Stomach (tissue), 9 donors: ENCODE results near the gene HRH1. TPM values are rescaled to one million over a fixed set of nuclear protein-coding genes. Genes with fewer than 3 reads are reported as not detected.
A peak's percentile ranks its signal among the peaks of the same experiment; 100 is the strongest.

ENCODE experiments used
- DNase-seq, 2 donors: peaks; one replicate each; pipeline versions ENCODE4 v3.0.0 to v3.0.0-alpha.2; 2013 to 2019
- H3K27ac ChIP-seq, 5 donors: fragments of 200-600 bp in 4 of 5; sonication (generic) in 4 of 5; one replicate each; pipeline ENCODE4 v1.5.1; 2013 to 2019; ENCODE audit warnings: mild to moderate bottlenecking in 1 of 5, moderate library complexity in 1 of 5
- H3K27me3 ChIP-seq, 3 donors: fragments of 200-600 bp; sonication (generic); one replicate each; pipeline ENCODE4 v1.5.1; 2017 to 2019; ENCODE audit warnings: mixed run types in 1 of 3
- H3K36me3 ChIP-seq, 4 donors: fragments of 200-600 bp; sonication (generic); 1 replicate in 3 of 4; 2 replicates in 1 of 4; pipeline ENCODE4 v1.5.1; 2016 to 2019
- H3K4me1 ChIP-seq, 4 donors: fragments of 200-600 bp; sonication (generic); one replicate each; pipeline ENCODE4 v1.5.1; 2016 to 2019
- H3K4me3 ChIP-seq, 4 donors: fragments of 200-600 bp; sonication (generic) in 3 of 4; one replicate each; pipeline ENCODE4 v1.5.1; 2016 to 2019; ENCODE audit warnings: mild to moderate bottlenecking in 1 of 4
- H3K9me3 ChIP-seq, 4 donors: fragments of 200-600 bp; sonication (generic); one replicate each; pipeline ENCODE4 v1.5.1; 2016 to 2019
- CTCF ChIP-seq, 7 experiments: fragments of 450-650 bp in 4 of 7; fragments of 200-600 bp in 3 of 7; sonication (generic) in 3 of 7; IDR thresholded peaks; one replicate each; pipeline ENCODE4 v1.5.1; 2016 to 2019; ENCODE audit warnings: antibody characterized with exemption in 7 of 7, control low read depth in 2 of 7, mild to moderate bottlenecking in 1 of 7
- EP300 ChIP-seq: sonication (generic); formaldehyde crosslinking; IDR thresholded peaks from one replicate; pipeline ENCODE4 v1.6.1; 2017; ENCODE audit warnings: antibody characterized with exemption
- POLR2A ChIP-seq, 4 donors: fragments of 450-650 bp; IDR thresholded peaks; one replicate each; pipeline ENCODE4 v1.6.1; 2016; ENCODE audit warnings: antibody characterized with exemption in 4 of 4, control low read depth in 2 of 4, mild to moderate bottlenecking in 1 of 4, moderate library complexity in 1 of 4
- POLR2AphosphoS5 ChIP-seq, 3 donors: sonication (generic); formaldehyde crosslinking; IDR thresholded peaks; one replicate each; pipeline ENCODE4 v1.6.1; 2016; ENCODE audit warnings: antibody characterized with exemption in 3 of 3
- WGBS, 5 donors: extraction: QIAGEN DNeasy Blood & Tissue Kit in 3 of 5; methylation state at CpG; one replicate each; pipeline versions ENCODE4 v1.1.5 to v1.1.7; 2013 to 2018; 5-methylcytosine and 5-hydroxymethylcytosine counted together
- intact Hi-C: fragments of 100-400 bp; cut with DNase I; formaldehyde crosslinking; loops from one replicate; pipeline ENCODE4 v1.15.1; 2023; ENCODE audit warnings: low total_unique reads
- polyA plus RNA-seq, 3 donors: library from polyadenylated mRNA; stranded (reverse); fragments of 200-250 nt; gene quantifications; one replicate each; pipeline ENCODE4 v1.2.3, GENCODE V29; 2013
- total RNA-seq, 5 donors: library from RNA; depleted of rRNA; stranded (reverse); fragments of >200 nt; gene quantifications; one replicate each; pipeline versions ENCODE4 v1.1.0 to v1.2.3, GENCODE V29; 2014 to 2016
- donor health status: healthy with polysubstance abuse.
- donor health status: Bipolar disorder and iron deficiency.
- donor health status: healthy.

HRH1 gene
- total and polyA plus RNA-seq, 8 donors, result under 0.01 to 5.0 (median 0.37) TPM; not detected in 1

GRCh38 chr3:11198495-11198894, 44.2 kb downstream of the HRH1 start:
- Histone ChIP-seq H3K27ac (no peak overlapping the region), H3K36me3 (no peaks in the 10 kb centered on the region), H3K9me3 (peaks cover 0 to 5% (median under 1%) of the 10 kb centered on the region in 4 donors), H3K4me1 (peaks cover 0 to 21% (median 15%) of the 10 kb centered on the region in 4 donors), H3K27me3 (peaks cover 0 to 16% (median 0%) of the 10 kb centered on the region in 3 donors), H3K4me3 (no peak overlapping the region)
- TF ChIP-seq EP300 (no peak), CTCF (IDR thresholded peaks at IDR 0.05) (no peak), POLR2AphosphoS5 (IDR thresholded peaks at IDR 0.05) (no peak), POLR2A (IDR thresholded peaks at IDR 0.05) (no peak)
- intact Hi-C loops, result no loop called here
- 53 to 75% (median 70%) methylated on average over 4 of the region's 4 CpGs for WGBS, 5 donors
- DNase-seq, result no peak

- no peak for TF ChIP-seq POLR2A (IDR thresholded peaks at IDR 0.05)
- TF ChIP-seq CTCF (IDR thresholded peaks at IDR 0.05), result no peak
- TF ChIP-seq EP300, result no peak
- TF ChIP-seq POLR2AphosphoS5 (IDR thresholded peaks at IDR 0.05), result no peak
- Histone ChIP-seq H3K27ac (peak overlapping the region in 2 of 5 donors; percentile 32 to 48), H3K36me3 (no peaks in the 10 kb centered on the region), H3K4me3 (no peak overlapping the region), H3K4me1 (peaks cover 0 to 19% (median 12%) of the 10 kb centered on the region in 4 donors), H3K9me3 (peaks cover 0 to 5% (median 0%) of the 10 kb centered on the region in 4 donors), H3K27me3 (peaks cover 0 to 16% (median 0%) of the 10 kb centered on the region in 3 donors)
- DNase-seq, result no peak
- intact Hi-C loops, result no loop called here
- 80 to 89% (median 88%) methylated on average over 5 of the region's 5 CpGs for whole genome bisulfite sequencing, 5 donors
Measured at GRCh38 chr3:11199902-11200845, 45.9 kb downstream of the HRH1 start.

- H3K27ac ChIP-seq, result peak overlapping the region in 3 of 5 donors; percentile 27 to 58 (median 48)
- TF ChIP-seq EP300, result no peak
- TF ChIP-seq POLR2A (IDR thresholded peaks at IDR 0.05), result no peak
- no peak for TF ChIP-seq POLR2AphosphoS5 (IDR thresholded peaks at IDR 0.05)
- TF ChIP-seq CTCF (IDR thresholded peaks at IDR 0.05), result no peak
- H3K36me3 ChIP-seq, result no peaks in the 10 kb centered on the region
- peaks cover 0 to 7% (median under 1%) of the 10 kb centered on the region in 4 donors for H3K4me1 ChIP-seq
- H3K4me3 ChIP-seq, result no peak overlapping the region
- peaks cover 0 to 10% (median 0%) of the 10 kb centered on the region in 3 donors for H3K27me3 ChIP-seq
- 55 to 65% (median 61%) methylated on average over 7 of the region's 7 CpGs for WGBS, 5 donors
- intact Hi-C loops, result no loop called here
- H3K9me3 ChIP-seq, result peaks cover 0 to 5% (median 0%) of the 10 kb centered on the region in 4 donors
- no peak for DNase-seq
Measured at GRCh38 chr3:11201251-11202019, 47.1 kb downstream of the HRH1 start.

- Histone ChIP-seq H3K4me3 (no peak overlapping the region), H3K36me3 (no peaks in the 10 kb centered on the region), H3K27me3 (peaks cover 0 to 8% (median 0%) of the 10 kb centered on the region in 3 donors), H3K4me1 (peaks cover 0 to 7% (median 0%) of the 10 kb centered on the region in 4 donors), H3K27ac (no peak overlapping the region), H3K9me3 (peaks cover 0 to 5% (median 0%) of the 10 kb centered on the region in 4 donors)
- intact Hi-C loops, result no loop called here
- no peak for DNase-seq
- WGBS, 5 donors, result 93 to 97% (median 95%) methylated on average over 2 of the region's 2 CpGs
- no peak for TF ChIP-seq EP300
- TF ChIP-seq POLR2AphosphoS5 (IDR thresholded peaks at IDR 0.05), result no peak
- no peak for TF ChIP-seq POLR2A (IDR thresholded peaks at IDR 0.05)
- no peak for TF ChIP-seq CTCF (IDR thresholded peaks at IDR 0.05)
Measured at GRCh38 chr3:11203961-11204360, 49.7 kb downstream of the HRH1 start.
